Kidney epithelial cell (primary cell): ENCODE results near the gene TENM4. TPM values are rescaled to one million over a fixed set of nuclear protein-coding genes. Genes with fewer than 3 reads are reported as not detected.

Experiments
- DNase-seq: peaks from one replicate; pipeline ENCODE4 v3.0.0-alpha.2; 2010; ENCODE audit warnings: low read depth
- H3K27me3 ChIP-seq: 2 replicates; pipeline ENCODE4 v1.6.0; 2011; ENCODE audit warnings: low read length; ENCODE audit not compliant: control insufficient read depth, insufficient read depth
- H3K36me3 ChIP-seq: 2 replicates; pipeline ENCODE4 v1.5.1; 2011; ENCODE audit warnings: low read length; ENCODE audit not compliant: control insufficient read depth, insufficient read depth
- H3K4me3 ChIP-seq: 2 replicates; pipeline ENCODE4 v1.5.1; 2011; ENCODE audit warnings: low read depth, mild to moderate bottlenecking, control low read depth, low read length
- CTCF ChIP-seq: IDR thresholded peaks from 2 replicates; pipeline ENCODE4 v1.5.1; 2011; ENCODE audit warnings: mild to moderate bottlenecking, moderate library complexity, low read length, control low read depth, inconsistent platforms; ENCODE audit not compliant: insufficient read depth, poor library complexity, severe bottlenecking
- total RNA-seq: library from RNA; depleted of rRNA; stranded (reverse); fragments of >200 nt; gene quantifications from 2 replicates; pipeline ENCODE4 v1.2.3, GENCODE V29; 2015

TENM4 gene
- total RNA-seq, 1 donor from 2014 or later = 35.3 TPM

GRCh38 chr11:79396001-79396400 is 44.8 kb downstream of the TENM4 start:
- DNase-seq = no peak
- H3K27me3 ChIP-seq = no peaks in the 10 kb centered on the region
- H3K4me3 ChIP-seq = no peak overlapping the region
- TF ChIP-seq CTCF = no peak
- no peaks in the 10 kb centered on the region for H3K36me3 ChIP-seq

GRCh38 chr11:79393362-79394043 is 47.3 kb downstream of the TENM4 start:
- no peak overlapping the region for H3K4me3 ChIP-seq
- no peak for TF ChIP-seq CTCF
- DNase-seq = no peak
- no peaks in the 10 kb centered on the region for H3K27me3 ChIP-seq
- no peaks in the 10 kb centered on the region for H3K36me3 ChIP-seq

- no peak for TF ChIP-seq CTCF
- no peak for DNase-seq
- Histone ChIP-seq H3K27me3 (no peaks in the 10 kb centered on the region), H3K4me3 (no peak overlapping the region), H3K36me3 (no peaks in the 10 kb centered on the region)
Observed at GRCh38 chr11:79392161-79392560, 48.7 kb downstream of the TENM4 start.

- H3K36me3 ChIP-seq = no peaks in the 10 kb centered on the region
- no peak for TF ChIP-seq CTCF
- no peak for DNase-seq
- no peaks in the 10 kb centered on the region for H3K27me3 ChIP-seq
- no peak overlapping the region for H3K4me3 ChIP-seq
Observed at GRCh38 chr11:79390923-79391322, 49.9 kb downstream of the TENM4 start.

GRCh38 chr11:79390477-79390876 is 50.4 kb downstream of the TENM4 start:
- H3K27me3 ChIP-seq = no peaks in the 10 kb centered on the region
- H3K36me3 ChIP-seq = no peaks in the 10 kb centered on the region
- TF ChIP-seq CTCF = no peak
- no peak for DNase-seq
- H3K4me3 ChIP-seq = no peak overlapping the region

- Histone ChIP-seq H3K27me3 (no peaks in the 10 kb centered on the region), H3K4me3 (no peak overlapping the region), H3K36me3 (no peaks in the 10 kb centered on the region)
- no peak for TF ChIP-seq CTCF
- no peak for DNase-seq
Observed at GRCh38 chr11:79388201-79388600, 52.6 kb downstream of the TENM4 start.
